Ecto neural progenitor cell (in vitro differentiated cells): Measurements from ENCODE around the gene MTIF3.
A peak's percentile ranks its signal among the peaks of the same experiment; 100 is the strongest.
"Not testable (repeated sequence)": the region's sequence is repeated elsewhere in the genome, so short reads cannot be mapped to it uniquely, and the experiment has no call there.

Experiments
- DNase-seq: peaks from one replicate; pipeline ENCODE4 v3.0.0-alpha.2; 2018; ENCODE audit warnings: low spot score

The MTIF3 gene

DNA sequence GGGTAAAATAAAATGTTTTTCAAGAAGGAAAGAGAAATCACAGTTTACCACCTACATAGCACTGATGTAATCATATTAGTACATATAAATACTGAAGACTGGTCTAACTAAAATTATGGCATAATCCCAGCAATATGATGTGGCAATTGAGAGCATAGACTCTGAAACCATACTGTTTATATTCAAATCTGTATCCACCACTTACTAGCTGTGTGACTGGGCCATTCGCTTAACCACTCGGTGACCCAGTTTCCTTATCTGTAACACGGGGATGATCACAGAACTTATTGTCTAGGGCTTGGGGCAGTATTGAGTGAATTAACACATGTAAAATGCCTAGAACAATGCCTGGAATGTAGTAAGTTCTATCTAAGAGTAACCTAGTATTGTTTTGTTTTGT is 39.0 kb downstream of the MTIF3 start:
- DNase-seq: no peak

DNA sequence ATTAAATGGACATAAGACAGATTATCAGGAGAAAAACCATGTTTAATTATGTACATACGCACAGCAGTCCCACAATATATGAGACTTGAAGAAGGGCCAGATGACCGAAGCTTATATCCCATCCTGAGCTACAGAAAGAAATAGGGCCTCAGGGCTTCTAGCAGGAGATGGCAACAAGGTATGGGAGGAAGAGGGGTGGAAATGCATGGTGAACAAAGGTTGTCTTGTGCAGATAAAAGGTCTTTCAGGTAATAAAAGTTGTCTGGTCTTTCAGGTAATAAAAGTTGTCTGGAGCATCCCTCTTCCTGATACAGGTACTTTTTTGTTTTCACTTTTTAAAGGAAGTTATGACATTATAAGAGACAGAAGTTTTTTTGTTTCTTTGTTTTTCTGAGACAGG is 41.4 kb downstream of the MTIF3 start:
- DNase-seq: no peak

DNA sequence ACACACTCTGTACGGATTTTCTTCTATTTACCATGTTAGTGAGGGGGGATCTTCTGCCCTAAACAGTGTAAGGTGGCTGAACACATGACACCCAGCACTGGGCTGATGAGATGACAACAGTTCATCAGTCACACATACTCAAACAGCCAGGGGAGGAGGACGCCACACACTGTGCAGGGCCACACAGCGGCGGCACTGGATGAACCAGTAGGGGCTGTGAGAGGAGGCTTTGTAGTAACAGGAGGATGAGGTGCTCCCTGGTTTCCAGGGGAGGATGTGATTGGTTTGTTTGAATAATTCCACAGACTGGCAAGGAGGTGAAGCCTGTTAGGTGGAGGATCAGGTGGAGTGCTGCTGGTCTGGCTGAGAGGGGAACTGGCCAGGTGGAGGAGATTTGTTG is 42.3 kb downstream of the MTIF3 start:
- DNase-seq: no peak

DNA sequence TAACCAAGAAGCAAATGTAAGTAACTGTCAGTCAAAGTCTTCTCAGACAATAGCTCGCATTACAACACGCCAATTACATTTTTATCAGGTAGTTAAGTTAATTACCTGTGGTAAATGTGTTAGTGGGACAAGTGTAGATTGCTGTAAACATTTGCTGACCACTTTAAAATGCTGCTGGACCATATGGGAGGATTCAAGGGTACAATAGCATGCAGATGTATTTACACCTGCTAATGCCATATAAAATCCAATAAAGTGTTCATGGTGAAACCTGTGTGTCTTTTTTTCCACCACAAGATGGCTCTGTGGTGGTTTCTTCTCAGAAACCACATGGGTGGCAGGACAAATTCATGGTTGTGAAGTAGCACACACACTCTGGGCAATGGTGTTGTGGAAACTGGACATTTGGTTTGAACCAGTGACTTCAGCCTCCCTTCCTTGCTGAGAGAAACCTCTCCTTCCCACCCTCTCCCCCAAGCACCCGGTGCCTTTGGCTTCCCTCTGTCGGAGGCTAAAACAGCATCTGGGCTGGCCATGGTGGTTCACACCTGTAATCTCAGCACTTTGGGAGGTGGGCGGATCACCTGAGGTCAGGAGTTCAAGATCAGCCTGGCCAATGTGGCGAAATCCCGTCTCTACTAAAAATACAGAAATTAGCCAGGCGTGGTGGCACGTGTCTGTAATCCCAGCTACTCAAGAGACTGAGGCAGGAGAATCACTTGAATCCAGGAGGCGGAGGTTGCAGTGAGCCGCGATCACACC is 44.0 kb downstream of the MTIF3 start:
- no peak for DNase-seq

DNA sequence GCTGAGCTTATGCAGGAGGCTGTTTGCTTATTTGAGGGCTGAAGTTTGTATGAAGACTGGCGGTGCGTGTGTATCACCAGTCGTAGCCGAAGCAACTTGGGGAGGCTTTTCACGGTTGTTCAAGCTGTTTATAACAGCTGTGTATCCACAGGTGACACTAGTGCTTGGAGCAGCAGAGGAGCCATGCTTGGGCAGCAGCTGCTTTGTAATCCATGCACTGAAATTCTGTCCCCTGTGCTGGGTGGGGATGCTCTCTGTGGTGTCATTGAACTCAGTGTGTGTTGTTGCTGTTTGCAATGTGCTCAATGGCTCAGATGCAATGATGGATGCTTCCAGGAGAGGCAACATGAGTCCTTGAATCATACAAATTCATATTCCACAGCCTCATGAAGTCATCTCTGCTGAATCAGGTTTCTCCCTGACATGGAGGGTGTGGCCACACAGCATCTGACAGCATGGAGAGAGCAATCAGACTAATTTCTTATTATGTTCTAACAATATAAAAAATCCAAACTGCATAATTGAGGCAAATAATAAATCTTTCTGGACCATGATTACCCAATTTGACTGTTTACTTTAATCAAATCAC is 44.7 kb downstream of the MTIF3 start:
- no peak for DNase-seq

DNA sequence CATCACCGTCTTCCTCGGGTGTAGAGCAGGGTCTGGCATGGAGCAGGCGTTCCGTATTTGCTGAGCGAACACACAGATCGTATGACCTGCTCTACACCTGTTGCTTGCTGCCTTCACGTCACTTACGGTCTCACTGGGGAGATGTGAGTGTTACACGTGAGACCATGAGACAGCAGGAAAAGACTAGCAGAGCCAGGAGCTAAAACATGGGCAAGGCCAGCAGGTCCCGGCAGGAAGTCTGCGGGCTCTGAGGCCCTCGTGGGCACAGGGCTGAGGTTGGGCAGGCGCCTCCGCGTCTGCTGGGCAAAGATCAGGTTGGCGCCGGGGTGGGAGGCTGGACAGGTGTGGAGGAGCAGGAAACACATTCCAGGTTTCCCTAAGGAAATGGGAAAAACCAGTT is 45.7 kb downstream of the MTIF3 start:
- DNase-seq: no peak

DNA sequence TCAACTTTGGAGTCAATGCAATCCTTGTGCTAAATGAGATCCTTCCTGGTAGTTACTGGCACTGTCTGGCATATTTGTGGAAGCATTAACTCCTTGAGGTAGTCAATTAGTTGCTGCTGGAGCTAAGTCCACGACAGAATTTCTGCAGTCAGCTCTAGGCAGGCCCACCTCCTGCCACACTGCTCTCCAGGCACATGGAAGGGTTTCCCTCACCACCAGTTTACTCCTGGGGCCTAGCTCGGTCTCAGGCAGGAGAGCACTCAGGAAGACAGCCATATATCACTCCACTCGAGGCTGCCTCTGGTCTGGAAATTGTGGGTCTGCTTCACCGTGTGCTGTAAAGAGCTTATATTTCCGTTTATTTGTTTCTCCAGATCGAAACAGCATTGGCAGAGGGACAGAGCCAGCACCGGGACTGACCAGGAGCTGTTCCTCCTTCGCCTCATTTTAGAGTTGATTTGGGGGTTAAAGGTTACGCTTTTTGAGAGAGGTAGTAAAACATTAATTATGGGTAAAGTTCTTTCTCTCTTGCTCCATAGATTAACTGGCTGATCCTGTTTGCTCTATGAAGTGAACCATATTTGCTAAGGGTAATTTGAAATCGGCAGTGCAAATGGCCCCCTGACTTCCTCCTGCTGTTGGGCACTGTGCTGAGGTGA is 46.5 kb downstream of the MTIF3 start:
- no peak for DNase-seq

DNA sequence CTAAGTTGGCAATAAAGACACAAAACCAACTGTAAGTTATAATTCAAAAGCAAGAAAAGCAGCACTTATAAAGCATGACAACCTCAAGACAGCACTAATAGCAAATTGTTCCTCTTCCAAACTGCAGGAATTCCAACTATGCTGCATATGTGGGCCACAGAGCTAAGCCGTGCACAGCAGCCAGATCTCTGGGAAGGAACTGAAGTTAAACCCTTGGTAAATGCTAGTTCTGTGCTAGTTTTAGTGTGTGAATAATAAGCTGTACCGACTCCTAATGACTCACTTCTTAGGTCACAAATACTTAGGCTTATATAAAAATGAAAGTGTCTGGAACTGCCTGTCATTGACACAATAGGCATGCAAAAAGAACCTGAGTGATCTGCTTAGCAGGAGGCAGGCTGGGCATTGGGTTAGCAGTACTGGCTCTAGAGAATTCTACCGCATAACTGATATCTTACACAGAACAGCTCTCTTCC is 47.1 kb downstream of the MTIF3 start:
- DNase-seq: no peak

DNA sequence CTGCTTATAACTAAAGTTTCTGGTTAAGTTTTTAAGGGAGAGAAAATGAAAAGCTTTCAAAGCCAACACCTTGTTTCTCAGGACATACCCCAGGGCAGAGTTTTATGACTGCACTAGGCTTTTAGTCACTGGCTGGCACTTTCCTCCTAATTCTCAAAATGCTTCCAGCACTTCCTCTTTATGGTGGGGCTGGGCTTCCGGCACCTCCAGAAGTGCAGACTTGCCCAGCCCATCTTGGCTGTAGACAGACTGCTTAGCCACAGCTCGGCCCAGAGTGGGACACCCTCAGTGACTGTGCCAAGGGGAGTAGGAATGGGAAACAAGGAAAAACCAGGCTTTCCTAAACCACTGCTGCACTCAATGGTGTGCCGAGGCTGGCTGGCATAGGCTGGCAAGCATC is 49.2 kb downstream of the MTIF3 start:
- no peak for DNase-seq

DNA sequence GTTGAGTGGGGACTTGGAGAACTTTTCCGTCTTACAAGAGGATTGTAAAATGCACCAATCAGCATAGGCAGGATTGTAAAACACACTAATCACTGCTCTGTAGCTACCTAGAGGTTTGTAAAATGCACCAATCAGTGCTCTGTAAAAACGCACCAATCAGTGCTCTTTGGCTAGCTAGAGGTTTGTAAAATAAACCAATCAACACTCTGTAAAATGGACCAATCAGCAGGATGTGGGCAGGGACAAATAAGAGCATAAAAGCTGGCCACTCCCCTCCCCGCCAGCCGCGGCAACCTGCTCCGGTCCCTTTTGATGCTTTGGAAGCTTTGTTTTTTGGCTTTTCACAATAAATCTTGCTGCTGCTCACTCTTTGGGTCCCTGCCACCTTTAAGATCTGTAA is 50.0 kb downstream of the MTIF3 start:
- DNase-seq: not testable (repeated sequence)

DNA sequence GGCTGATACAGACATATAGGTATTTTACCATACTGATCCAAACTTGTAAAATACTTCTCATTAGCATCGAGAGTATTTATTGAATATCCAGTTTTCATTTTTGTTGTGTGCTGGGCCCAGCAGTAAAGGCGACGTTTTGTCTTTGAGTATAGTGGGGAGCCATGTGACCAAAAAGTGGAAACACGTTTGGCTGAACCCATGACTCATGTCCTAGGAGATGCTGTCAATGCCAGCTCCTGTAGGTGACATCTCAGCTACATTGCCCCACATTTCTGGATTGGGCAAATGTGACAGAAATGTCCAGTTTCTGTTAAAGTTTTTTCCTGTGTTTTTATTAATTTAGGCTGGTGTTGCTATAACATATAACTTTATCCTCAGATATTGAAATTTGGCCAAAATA is 52.0 kb downstream of the MTIF3 start:
- no peak for DNase-seq

DNA sequence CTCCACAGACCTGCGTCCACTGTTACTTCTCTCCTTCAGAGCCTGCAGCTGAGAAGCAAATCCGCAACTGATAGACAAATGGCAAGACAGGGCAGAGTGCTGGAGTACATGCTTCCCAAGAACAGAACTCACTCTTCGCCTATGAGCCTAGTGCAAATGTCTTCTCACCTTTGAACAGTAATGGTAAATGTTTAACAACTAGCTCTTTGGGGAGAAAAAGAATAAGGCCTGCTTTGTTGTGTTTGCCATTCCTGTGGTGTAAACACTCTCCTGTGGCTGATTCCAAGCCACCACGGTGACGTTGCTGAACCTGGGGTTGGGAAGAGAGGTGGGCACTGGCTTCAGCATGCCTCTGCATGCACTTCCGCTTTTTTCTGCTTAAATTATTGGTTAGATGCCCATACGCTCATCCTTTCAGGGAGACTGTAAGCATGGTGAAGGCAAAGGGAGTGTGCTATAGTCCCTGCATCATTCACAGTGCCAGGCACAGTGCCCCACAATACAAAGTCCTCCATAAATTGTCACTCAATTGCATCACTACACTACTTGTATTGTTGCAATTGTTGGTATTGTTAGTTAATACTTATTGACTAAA is 54.0 kb downstream of the MTIF3 start:
- no peak for DNase-seq

DNA sequence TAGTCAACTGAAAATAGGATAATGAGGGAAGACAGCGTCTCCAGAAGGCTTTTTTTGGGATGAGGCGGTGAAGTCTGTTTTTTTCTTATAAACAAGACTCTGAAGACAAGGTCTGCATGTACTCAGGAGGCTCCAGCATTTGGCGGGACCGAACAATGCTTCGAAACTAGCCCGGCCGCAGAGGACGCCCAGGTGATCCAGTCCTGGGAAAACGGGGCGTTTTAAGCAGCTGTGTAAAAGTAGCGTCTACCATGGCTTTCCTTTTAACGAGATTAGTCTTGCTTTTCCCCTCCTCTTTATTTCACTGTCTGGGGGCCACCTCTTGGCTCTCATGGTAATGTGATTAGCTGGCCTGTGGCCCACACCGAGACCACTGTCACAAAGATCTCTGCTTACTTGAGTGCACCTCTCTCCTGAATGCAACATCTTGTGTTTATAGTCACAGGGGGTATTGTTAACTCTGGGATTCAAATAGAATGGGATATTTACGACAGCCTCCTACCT is 55.3 kb downstream of the MTIF3 start:
- DNase-seq: peak; percentile 67

DNA sequence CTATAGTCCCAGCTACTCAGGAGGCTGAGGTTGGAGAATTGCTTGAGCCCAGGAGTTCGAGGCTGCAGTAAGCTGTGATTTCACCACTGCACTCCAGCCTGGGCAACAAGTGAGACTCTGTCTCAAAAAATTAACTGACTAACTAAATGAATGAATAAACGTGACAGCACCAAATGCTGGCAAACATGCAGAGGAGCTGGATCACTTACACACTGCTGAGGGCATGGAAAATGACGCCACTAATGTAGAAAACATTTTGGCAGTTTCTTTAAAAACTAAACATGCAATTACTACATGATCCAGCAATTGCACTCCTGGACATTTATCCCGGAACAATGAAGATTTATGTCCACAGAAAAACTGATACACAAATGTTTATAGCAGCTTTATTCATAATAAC is 57.3 kb downstream of the MTIF3 start:
- DNase-seq: no peak

DNA sequence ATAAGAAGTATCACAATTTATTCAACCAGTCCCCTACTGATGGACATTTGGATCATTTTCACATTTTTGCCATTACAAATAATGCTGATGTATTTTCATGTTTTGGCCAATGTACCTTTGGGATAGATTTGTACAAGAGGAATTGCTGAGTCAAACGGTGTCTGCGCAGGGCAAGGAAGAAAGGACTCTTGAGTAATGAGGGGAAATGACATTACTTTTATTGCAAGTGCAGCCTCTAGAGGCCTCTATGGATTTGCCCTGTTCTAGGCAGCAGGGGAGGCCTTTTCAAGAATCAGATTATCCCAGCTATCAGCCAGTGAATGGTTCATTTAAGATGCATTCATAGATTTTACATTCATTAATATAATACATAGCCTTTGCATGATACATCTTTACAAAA is 58.9 kb downstream of the MTIF3 start:
- DNase-seq: no peak

DNA sequence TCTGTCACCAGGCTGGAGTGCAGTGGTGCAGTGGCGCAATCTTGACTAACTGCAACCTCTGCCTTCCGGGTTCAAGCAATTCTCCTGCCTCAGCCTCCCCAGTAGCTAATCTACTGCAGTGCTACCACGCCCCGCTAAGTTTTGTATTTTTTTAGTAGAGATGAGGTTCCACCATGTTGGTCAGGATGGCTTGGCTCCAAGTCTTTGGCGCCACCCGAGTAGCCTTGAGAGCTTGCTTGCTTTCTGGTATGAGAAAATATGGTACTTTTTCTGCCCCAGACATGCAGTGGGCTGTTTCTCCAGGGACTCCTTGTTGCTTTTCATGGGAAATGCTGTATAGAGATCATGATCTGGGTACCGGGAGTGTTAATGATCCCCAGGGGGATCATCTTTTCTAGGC is 60.5 kb downstream of the MTIF3 start:
- DNase-seq: no peak

DNA sequence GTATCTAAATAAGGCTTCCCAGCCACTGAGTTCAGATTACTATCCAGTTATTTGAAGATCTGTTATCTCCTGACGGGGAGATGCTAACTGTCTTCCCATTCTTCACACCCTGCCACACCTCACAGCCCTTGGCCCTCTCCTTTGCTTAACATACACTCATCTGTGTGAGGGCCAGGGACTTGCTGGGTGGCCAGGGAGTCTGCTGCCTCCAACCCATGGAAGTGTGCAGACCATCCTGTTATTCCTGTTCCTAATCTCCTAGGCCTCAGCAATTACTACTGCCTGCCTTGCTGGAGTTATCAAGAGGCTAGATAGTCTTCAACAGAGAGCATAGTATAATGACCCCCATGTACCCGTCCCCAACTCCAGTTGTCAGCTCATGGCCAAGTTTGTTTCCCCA is 62.1 kb downstream of the MTIF3 start:
- no peak for DNase-seq
